HG02973 (cell line): Measurements from ENCODE around the gene AQP12A.
"Not testable (repeated sequence)": the region's sequence is repeated elsewhere in the genome, so short reads cannot be mapped to it uniquely, and the experiment has no call there.

ENCODE experiments used
- ATAC-seq: cut with Tn5 transposase; IDR thresholded peaks from one replicate; pipeline ENCODE4 v1.9.1; 2021; ENCODE audit warnings: moderate library complexity; ENCODE audit not compliant: unreplicated experiment

AQP12A gene

GRCh38 chr2:240687741-240688552 lies 3.7 kb upstream of the AQP12A start:
- ATAC-seq, result no peak

DNA sequence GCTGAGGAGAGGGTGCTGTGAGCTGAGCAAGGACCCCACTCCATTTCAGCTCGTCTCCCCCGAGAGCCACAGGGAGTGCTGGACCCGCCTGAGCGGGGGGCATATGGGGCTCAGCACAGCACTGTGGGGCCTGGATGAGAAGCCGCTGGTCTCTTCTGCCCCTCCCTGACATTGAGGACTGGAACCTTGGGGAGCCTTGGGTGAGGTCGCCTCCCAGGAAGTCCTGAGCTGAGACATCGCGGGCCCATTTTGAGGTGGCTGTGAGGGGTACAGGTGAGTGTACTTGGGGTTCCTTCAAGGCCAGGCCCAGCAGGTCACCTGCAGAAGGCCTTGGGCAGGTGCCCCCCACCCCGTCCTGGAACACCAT lies 3.1 kb upstream of the AQP12A start:
- ATAC-seq, result no peak

DNA sequence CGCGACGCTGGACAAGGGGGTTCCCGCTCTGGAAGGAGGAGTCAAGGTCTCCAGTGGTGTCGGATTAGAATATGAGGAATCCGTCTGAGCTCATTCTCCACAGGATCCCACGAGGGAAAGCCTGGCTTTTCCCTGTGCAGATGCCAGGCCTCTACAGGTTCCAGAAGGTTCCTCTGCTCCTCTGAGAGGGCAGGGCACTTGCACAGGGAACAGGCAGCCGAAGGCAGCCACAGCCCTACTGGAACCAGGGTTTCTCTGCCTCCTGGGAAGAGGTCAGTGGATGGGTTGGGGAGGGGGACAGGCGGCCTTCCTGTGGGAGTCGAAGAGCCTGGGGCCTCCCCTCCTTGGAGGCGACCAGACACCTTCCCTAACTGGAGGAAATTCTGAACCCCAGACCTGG lies 1.7 kb upstream of the AQP12A start:
- ATAC-seq, result no peak

GRCh38 chr2:240690421-240691074 lies 1.1 kb upstream of the AQP12A start:
- ATAC-seq, result not testable (repeated sequence)

- not testable (repeated sequence) for ATAC-seq
Observed at GRCh38 chr2:240691075-240691427, 615 bp upstream of the AQP12A start.

DNA sequence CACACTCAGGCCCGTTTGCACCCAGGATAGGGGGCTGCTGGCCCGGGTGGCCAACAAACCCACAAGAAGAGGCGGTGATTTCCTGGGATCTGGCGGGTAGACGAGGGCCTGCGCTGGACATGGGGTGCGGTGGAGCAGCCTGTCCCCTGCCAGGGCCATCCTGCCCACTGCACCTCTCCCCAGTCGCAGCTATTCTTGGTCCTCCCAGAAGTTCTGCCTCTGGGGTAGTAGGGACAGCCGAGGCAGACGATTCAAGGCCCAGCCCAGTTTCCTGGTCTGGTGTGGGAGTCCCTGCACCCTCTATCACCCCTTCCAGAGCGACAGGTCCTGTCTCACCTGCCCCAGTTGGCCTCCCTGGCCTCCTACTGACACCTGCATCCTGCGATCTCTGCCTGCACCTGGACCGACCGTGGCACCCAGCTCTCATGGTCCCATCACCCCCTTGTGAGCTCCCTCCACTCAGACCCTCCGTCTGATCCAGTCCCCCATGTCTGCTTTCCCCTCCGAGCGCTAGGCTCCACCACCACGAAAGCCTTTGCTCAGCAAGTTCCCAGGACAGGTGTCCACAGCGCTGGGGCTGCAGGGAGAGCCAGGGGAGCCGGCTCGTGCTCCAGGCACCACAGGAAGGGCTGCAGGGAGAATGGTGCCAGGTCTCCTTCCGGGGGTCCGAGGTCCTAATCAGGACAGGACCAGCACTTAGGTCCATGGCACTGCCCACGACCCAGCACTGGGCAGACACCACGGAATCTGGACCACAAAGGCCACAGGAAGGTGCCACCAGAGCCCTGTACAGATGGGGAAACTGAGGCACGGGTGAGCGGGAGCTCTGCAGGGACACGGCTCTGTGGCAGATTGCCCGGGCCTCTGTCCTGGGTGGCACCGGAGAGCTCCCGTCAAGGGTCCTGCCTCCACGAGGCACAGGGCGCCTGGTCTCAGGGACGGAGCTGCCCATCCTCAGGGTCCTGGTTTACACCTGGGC lies 1.2 kb downstream of the AQP12A start:
- ATAC-seq, result not testable (repeated sequence)

DNA sequence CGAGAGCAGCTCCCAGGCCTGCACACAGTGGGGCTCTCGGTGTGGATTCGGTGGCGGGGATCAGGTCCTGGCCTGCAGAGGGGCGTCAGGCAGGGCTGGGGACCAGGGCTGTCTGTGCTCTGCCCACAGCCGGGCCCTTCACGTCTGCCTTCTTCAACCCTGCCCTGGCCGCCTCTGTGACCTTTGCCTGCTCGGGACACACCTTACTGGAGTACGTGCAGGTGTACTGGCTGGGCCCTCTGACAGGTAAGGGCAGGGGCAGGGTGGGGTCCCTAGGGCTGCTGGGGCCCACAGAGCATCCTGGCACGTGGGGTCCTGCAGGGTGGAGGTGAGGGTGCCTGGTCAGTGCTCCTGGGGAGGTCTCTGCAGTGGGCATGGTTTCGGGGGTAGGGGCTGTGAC lies 2.6 kb downstream of the AQP12A start:
- not testable (repeated sequence) for ATAC-seq

DNA sequence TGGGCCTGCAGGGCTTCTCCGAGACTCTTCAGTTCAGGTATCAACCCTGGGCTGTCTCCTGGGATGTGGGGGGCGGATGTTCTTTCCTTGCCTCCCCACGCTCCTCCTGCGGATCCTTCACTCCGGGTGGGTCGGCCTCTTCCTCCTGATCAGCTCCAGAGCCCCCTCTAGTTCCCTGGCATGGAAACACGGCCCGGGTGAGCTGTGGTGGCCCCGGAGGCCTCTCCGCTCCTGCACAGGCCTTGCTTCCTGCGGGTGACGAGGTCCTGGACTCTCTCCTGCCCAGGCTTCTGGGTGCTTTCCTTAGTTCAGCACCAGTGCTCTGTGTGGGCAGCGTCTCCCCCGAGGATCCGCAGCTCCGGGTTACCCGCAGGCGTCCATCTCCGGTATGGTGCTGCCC lies 3.9 kb downstream of the AQP12A start:
- ATAC-seq, result not testable (repeated sequence)

- ATAC-seq, result not testable (repeated sequence)
Observed at GRCh38 chr2:240696469-240696868, 4.8 kb downstream of the AQP12A start.

DNA sequence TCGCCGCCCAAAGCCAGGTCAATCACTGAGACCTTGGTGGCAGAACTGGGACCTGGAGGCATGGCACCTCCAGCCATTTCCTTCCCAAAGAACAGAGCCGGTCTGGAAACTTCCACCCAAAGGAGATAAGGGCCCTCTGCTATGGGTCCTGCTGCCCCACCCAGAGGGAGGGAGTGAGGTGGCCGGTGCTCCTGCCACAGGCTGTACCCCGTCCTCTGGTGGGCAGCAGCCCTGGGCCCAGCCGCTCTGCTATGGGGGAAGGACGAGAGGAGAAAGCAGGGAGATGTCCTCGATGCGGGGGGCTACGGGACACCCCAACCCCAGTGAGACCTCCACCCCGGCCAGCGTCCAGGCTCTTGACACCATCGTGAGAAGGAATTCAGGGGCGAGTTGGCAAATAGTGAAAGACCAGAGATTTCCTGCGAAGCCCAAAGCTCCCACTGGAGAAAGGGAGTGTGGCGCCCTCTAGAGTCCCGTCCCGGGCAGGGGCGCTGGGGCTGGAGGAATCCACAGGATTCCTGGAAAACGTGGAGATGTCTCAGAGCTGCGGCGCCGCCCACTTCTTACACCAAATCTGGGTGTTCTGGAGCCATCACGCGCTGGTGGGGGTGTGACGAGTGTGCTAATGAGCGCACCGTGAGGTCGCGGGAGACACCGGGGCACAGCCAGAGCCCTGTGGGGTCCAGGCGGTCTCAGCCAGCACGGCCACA lies 7.3 kb downstream of the AQP12A start:
- not testable (repeated sequence) for ATAC-seq

- not testable (repeated sequence) for ATAC-seq
Observed at GRCh38 chr2:240699835-240700234, 8.2 kb downstream of the AQP12A start.

DNA sequence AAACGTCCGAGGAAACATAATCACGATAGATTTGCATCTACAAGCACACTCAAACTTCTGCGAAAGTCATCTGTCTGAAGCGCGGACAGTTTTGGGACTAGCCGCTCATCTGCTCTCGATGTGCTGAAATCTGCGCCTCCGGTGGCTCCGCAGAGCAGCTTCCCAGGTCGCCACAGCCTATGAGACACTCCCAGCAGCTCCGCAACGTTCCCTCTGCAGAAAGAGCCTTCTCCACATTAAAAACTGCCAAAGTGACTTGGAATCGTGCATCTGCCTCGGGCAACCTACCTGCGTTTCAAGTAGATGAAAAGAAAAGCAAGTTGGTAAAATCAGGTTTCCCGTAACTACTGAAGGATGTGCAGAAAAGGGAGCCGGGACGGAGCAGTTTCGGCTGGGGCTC lies 8.9 kb downstream of the AQP12A start:
- not testable (repeated sequence) for ATAC-seq

- no peak for ATAC-seq
Observed at GRCh38 chr2:240701091-240701735, 9.5 kb downstream of the AQP12A start.

DNA sequence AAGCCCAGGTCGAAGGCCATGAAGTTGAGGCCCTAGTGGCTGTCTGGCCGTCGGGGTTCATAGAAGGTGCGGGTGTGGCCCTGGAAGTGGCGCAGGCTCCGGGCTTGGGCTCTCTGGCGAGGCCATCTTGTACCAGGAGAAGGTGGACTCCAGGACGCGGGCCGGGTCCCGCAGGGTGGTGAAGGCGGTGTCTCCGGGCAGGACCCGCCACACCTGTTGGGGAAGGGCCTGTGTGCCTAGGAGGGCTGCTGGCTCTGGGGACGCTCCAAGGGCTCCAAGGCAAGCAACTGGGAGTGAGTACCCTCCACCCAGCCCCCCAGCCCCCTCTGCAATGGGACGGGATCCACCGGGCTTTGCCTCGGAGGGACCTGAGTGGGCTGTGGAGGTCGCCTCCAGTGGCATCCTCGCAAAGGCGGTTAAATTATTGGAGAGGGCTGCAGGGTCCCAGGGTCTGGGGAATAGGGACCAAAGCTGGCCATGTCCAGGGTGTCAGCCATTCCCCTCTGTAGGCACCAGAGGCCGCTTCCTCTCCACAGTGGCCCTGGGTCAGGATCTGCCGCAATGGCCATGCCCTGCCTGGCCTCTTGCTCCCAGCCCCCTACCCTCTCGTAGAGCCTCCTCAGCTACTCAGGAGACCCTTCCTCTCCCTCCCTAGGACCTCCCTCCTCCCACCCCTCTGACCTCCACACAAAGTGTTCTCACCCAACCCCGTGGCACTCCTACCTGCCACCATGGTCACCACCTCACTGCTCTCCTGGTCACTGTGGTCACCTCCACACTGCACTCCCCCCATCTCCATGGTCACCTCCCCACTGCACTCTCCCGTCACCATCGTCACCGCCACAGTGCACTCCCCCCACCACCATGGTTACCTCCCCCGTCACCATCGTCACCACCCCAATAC lies 10.3 kb downstream of the AQP12A start:
- ATAC-seq, result no peak

- no peak for ATAC-seq
Observed at GRCh38 chr2:240702640-240703011, 11.0 kb downstream of the AQP12A start.

DNA sequence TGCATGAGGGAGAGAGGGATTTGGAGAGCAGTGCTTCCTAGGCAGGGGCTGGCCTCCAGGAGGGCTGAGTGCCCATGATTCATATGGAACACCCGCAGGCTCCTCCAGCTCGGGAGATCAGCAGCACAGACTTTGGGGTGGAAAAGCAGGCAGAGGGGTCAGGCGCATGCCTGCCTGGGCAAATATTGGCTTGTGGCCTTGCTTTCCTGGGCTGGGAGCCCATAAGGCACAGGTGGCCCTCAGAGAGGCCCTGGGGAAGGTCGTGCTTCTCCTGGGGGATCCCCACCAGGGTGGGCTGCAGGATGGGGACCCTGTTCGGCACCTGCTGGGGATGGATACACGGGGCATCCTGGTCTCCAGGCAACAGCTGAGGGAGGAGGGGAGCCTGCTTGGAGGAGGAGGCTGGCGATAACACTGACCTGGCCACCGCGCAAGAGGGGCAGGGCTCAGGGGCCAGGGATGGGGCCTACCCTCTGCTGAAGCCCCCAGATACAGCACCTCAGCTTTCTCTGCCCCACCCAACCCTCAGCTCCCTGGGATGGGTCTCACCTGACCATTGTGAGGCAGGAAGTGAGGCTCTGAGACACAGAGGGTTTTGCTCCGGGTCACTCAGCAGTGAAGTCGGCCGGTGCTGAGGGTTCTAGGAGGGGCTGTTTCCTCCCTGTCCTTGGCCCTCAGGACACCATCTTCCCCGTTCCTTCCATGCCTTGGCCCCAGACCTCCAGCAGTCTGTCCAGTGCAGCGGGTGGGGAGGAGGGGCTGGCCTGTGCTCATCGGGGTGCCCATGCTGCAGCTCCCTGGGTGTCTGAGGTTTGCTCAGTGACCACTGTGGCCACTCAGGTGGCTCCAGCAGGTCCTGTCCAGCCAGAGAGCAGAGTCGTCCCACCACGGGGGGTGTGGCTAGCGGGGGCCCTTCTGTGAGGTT lies 12.0 kb downstream of the AQP12A start:
- ATAC-seq, result no peak

DNA sequence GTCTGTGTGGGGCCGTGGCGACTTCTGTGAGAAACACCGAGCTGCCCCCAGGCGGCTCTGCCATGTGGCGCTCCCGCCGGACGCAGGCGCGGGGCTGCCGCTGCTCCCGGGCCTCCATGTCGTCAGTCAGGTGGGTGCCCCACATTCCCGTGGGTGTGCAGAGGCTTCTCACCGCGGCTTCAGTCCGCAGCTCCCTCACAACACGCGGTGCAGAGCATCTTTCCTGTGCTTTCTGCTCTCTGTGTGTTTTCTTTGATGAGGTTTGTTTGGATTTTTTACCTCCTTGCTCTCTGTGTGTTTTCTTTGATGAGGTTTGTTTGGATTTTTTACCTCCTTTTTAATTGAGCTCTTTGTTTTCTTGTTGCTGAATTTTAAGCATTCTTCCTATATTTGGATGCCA lies 13.0 kb downstream of the AQP12A start:
- ATAC-seq, result no peak

DNA sequence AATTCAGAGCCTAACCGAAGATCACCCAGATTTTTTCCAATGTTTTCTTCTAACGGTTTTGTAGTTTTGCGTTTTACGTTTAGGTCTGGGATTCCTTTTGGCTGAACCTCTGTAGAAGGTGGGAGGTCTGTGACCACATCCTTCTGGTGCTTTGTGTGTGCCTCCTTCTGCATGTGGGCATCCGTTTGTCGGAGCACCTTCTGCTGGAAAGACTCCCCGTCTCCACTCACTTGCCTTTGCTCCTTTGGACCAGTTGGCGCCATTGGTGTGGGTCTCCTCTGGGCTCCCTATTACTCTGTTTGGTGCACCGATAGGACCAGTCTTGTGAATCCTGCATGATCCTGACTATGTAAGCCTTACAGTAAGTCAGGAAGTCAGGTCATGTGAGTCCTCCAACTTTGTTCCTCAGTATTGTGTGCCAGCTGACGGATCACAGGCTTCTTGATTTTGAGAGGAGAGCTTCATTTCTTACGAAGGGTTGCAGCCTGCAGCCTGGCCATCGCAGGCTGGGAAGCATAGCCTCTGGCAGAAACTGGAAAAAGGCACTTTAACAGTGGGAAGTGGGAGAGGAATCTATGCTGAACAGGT lies 13.6 kb downstream of the AQP12A start:
- no peak for ATAC-seq
